Immature natural killer cell (primary cell): Measurements from ENCODE around the gene ARHGAP29. TPM values are rescaled to one million over a fixed set of nuclear protein-coding genes. Genes with fewer than 3 reads are reported as not detected.
"Not testable (repeated sequence)": the region's sequence is repeated elsewhere in the genome, so short reads cannot be mapped to it uniquely, and the experiment has no call there.

Experiments
- DNase-seq, 3 donors: peaks; one replicate each; pipeline ENCODE4 v3.0.0; 2022; ENCODE audit warnings: mixed read lengths in 1 of 3
- H3K27ac Mint-ChIP-seq, 6 donors: one replicate each; pipeline ENCODE4 v1.8.0; 2020; ENCODE audit warnings: mixed read lengths in 6 of 6, mild to moderate bottlenecking in 5 of 6, inconsistent platforms in 4 of 6, moderate library complexity in 3 of 6
- H3K27me3 Mint-ChIP-seq, 3 donors: one replicate each; pipeline ENCODE4 v1.8.0; 2020 to 2021; ENCODE audit warnings: low read depth in 3 of 3, mild to moderate bottlenecking in 3 of 3, mixed read lengths in 3 of 3, moderate library complexity in 3 of 3, inconsistent platforms in 1 of 3
- H3K36me3 Mint-ChIP-seq, 3 donors: one replicate each; pipeline ENCODE4 v1.8.0; 2020; ENCODE audit warnings: mixed read lengths in 3 of 3, inconsistent platforms in 2 of 3, mild to moderate bottlenecking in 2 of 3
- H3K4me1 Mint-ChIP-seq, 2 donors: one replicate each; pipeline ENCODE4 v1.8.0; 2020; ENCODE audit warnings: inconsistent platforms in 2 of 2, mild to moderate bottlenecking in 2 of 2, mixed read lengths in 2 of 2, moderate library complexity in 1 of 2
- H3K4me3 Mint-ChIP-seq, 5 donors: one replicate each; pipeline ENCODE4 v1.8.0; 2020; ENCODE audit warnings: mild to moderate bottlenecking in 5 of 5, mixed read lengths in 5 of 5, inconsistent platforms in 3 of 5, moderate library complexity in 3 of 5
- H3K9me3 Mint-ChIP-seq, 6 donors: one replicate each; pipeline ENCODE4 v1.8.0; 2020; ENCODE audit warnings: mild to moderate bottlenecking in 6 of 6, mixed read lengths in 6 of 6, inconsistent platforms in 4 of 6, moderate library complexity in 3 of 6
- polyA plus RNA-seq, 3 donors: library from polyadenylated mRNA; unstranded; fragments of 300-500 nt; fragmentation: Illumina TruSeq; gene quantifications; one replicate each; pipeline ENCODE4 v1.2.3, GENCODE V29; 2021

ARHGAP29 gene
- polyA plus RNA-seq, 3 donors from 2014 or later, result not detected

- not testable (repeated sequence) for H3K36me3 Mint-ChIP-seq, DNase-seq, H3K4me1 Mint-ChIP-seq, H3K4me3 Mint-ChIP-seq, H3K9me3 Mint-ChIP-seq, H3K27ac Mint-ChIP-seq
- H3K27me3 Mint-ChIP-seq, result peaks cover 0 to 21% (median 3%) of the 10 kb centered on the region in 3 donors
These were observed 72.5 kb downstream of the ARHGAP29 start for GRCh38 chr1:94164885-94165284.

- peaks cover 0 to 25% (median 3%) of the 10 kb centered on the region in 3 donors for H3K27me3 Mint-ChIP-seq
- not testable (repeated sequence) for H3K27ac Mint-ChIP-seq, H3K4me3 Mint-ChIP-seq, DNase-seq, H3K9me3 Mint-ChIP-seq, H3K4me1 Mint-ChIP-seq, H3K36me3 Mint-ChIP-seq
These were observed 73.3 kb downstream of the ARHGAP29 start for GRCh38 chr1:94164121-94164520.

- not testable (repeated sequence) for H3K4me1 Mint-ChIP-seq, H3K9me3 Mint-ChIP-seq, H3K36me3 Mint-ChIP-seq, DNase-seq, H3K27ac Mint-ChIP-seq, H3K4me3 Mint-ChIP-seq
- peaks cover 0 to 22% (median 3%) of the 10 kb centered on the region in 3 donors for H3K27me3 Mint-ChIP-seq
These were observed 74.1 kb downstream of the ARHGAP29 start for GRCh38 chr1:94163249-94163648.

- Mint-ChIP-seq H3K4me1 (no peaks in the 10 kb centered on the region), H3K27ac (no peak overlapping the region), H3K36me3 (no peaks in the 10 kb centered on the region), H3K9me3 (no peaks in the 10 kb centered on the region), H3K4me3 (no peak overlapping the region), H3K27me3 (peaks cover 0 to 18% (median 3%) of the 10 kb centered on the region in 3 donors)
- DNase-seq, result no peak
These were observed 76.6 kb downstream of the ARHGAP29 start for GRCh38 chr1:94160811-94161210.

GRCh38 chr1:94156096-94156625 is 81.2 kb downstream of the ARHGAP29 start:
- Mint-ChIP-seq H3K27ac (no peak overlapping the region), H3K4me3 (no peak overlapping the region), H3K4me1 (no peaks in the 10 kb centered on the region), H3K9me3 (peaks cover 0 to 1% (median 0%) of the 10 kb centered on the region in 6 donors), H3K27me3 (peaks cover 3 to 12% (median 4%) of the 10 kb centered on the region in 3 donors), H3K36me3 (peaks cover 0 to 5% (median 4%) of the 10 kb centered on the region in 3 donors)
- no peak for DNase-seq

- Mint-ChIP-seq H3K9me3 (peaks cover 0 to 1% (median 0%) of the 10 kb centered on the region in 6 donors), H3K27ac (no peak overlapping the region), H3K4me1 (no peaks in the 10 kb centered on the region), H3K27me3 (peaks cover 0 to 8% (median 4%) of the 10 kb centered on the region in 3 donors), H3K36me3 (peaks cover 0 to 5% (median 4%) of the 10 kb centered on the region in 3 donors), H3K4me3 (no peak overlapping the region)
- DNase-seq, result no peak
These were observed 82.4 kb downstream of the ARHGAP29 start for GRCh38 chr1:94154989-94155388.

- no peak for DNase-seq
- Mint-ChIP-seq H3K4me1 (no peaks in the 10 kb centered on the region), H3K36me3 (peaks cover 0 to 5% (median 4%) of the 10 kb centered on the region in 3 donors), H3K27me3 (peaks cover 3 to 4% (median 4%) of the 10 kb centered on the region in 3 donors), H3K27ac (no peak overlapping the region), H3K9me3 (peaks cover 0 to 1% (median 0%) of the 10 kb centered on the region in 6 donors), H3K4me3 (no peak overlapping the region)
These were observed 84.3 kb downstream of the ARHGAP29 start for GRCh38 chr1:94153133-94153532.

GRCh38 chr1:94149166-94149565 is 88.2 kb downstream of the ARHGAP29 start:
- not testable (repeated sequence) for DNase-seq, H3K27me3 Mint-ChIP-seq, H3K4me1 Mint-ChIP-seq, H3K4me3 Mint-ChIP-seq, H3K36me3 Mint-ChIP-seq, H3K27ac Mint-ChIP-seq, H3K9me3 Mint-ChIP-seq

- H3K27ac Mint-ChIP-seq, result peak overlapping the region in 1 of 6 donors; percentile 71
- no peaks in the 10 kb centered on the region for H3K36me3 Mint-ChIP-seq
These were observed 91.1 kb downstream of the ARHGAP29 start for GRCh38 chr1:94146273-94146672.

GRCh38 chr1:94144836-94145235 is 92.5 kb downstream of the ARHGAP29 start:
- Mint-ChIP-seq H3K27me3 (peaks cover 0 to 6% (median 4%) of the 10 kb centered on the region in 3 donors), H3K27ac (no peak overlapping the region), H3K4me1 (no peaks in the 10 kb centered on the region), H3K36me3 (no peaks in the 10 kb centered on the region), H3K4me3 (no peak overlapping the region), H3K9me3 (peaks cover 0 to 4% (median 0%) of the 10 kb centered on the region in 6 donors)
- DNase-seq, result no peak

More at GRCh38 chr1:94146273-94146672, 91.1 kb downstream of the ARHGAP29 start:
- H3K4me1 Mint-ChIP-seq, result no peaks in the 10 kb centered on the region
- peaks cover 0 to 6% (median 4%) of the 10 kb centered on the region in 3 donors for H3K27me3 Mint-ChIP-seq
- H3K4me3 Mint-ChIP-seq, result no peak overlapping the region
- no peak for DNase-seq
- H3K9me3 Mint-ChIP-seq, result no peaks in the 10 kb centered on the region

GRCh38 chr1:94143809-94144176 is 93.6 kb downstream of the ARHGAP29 start:
- H3K9me3 Mint-ChIP-seq, result peaks cover 0 to 4% (median 0%) of the 10 kb centered on the region in 6 donors
- H3K27ac Mint-ChIP-seq, result no peak overlapping the region
- no peak for DNase-seq
- no peak overlapping the region for H3K4me3 Mint-ChIP-seq
- no peaks in the 10 kb centered on the region for H3K4me1 Mint-ChIP-seq
- H3K27me3 Mint-ChIP-seq, result peaks cover 2 to 8% (median 3%) of the 10 kb centered on the region in 3 donors
- no peaks in the 10 kb centered on the region for H3K36me3 Mint-ChIP-seq

- no peak overlapping the region for H3K4me3 Mint-ChIP-seq
- H3K9me3 Mint-ChIP-seq, result peaks cover 0 to 4% (median 0%) of the 10 kb centered on the region in 6 donors
- no peaks in the 10 kb centered on the region for H3K36me3 Mint-ChIP-seq
- H3K4me1 Mint-ChIP-seq, result no peaks in the 10 kb centered on the region
- no peak for DNase-seq
- H3K27ac Mint-ChIP-seq, result no peak overlapping the region
- H3K27me3 Mint-ChIP-seq, result peaks cover 2 to 8% (median 3%) of the 10 kb centered on the region in 3 donors
These were observed 94.1 kb downstream of the ARHGAP29 start for GRCh38 chr1:94143173-94143808.

GRCh38 chr1:94142583-94142982 is 94.8 kb downstream of the ARHGAP29 start:
- no peaks in the 10 kb centered on the region for H3K4me1 Mint-ChIP-seq
- DNase-seq, result no peak
- peaks cover 0 to 4% (median 0%) of the 10 kb centered on the region in 6 donors for H3K9me3 Mint-ChIP-seq
- H3K4me3 Mint-ChIP-seq, result no peak overlapping the region
- H3K27me3 Mint-ChIP-seq, result peaks cover 2 to 8% (median 3%) of the 10 kb centered on the region in 3 donors
- no peak overlapping the region for H3K27ac Mint-ChIP-seq
- no peaks in the 10 kb centered on the region for H3K36me3 Mint-ChIP-seq

- H3K27me3 Mint-ChIP-seq, result peaks cover 2 to 5% (median 3%) of the 10 kb centered on the region in 3 donors
These were observed 95.4 kb downstream of the ARHGAP29 start for GRCh38 chr1:94142022-94142421.

More at GRCh38 chr1:94142022-94142421, 95.4 kb downstream of the ARHGAP29 start:
- H3K9me3 Mint-ChIP-seq, result peaks cover 0 to 4% (median 0%) of the 10 kb centered on the region in 6 donors
- H3K36me3 Mint-ChIP-seq, result no peaks in the 10 kb centered on the region
- no peaks in the 10 kb centered on the region for H3K4me1 Mint-ChIP-seq
- H3K4me3 Mint-ChIP-seq, result no peak overlapping the region
- no peak overlapping the region for H3K27ac Mint-ChIP-seq
- DNase-seq, result no peak
